Measurements from ENCODE around the gene CGNL1.

GRCh38 chr15:57468486-57468885 is 92.2 kb downstream of the CGNL1 start:
- TF ChIP-seq CTCF (tag by site-specific recombination; IDR thresholded peaks at IDR 0.05) (no peak), ZXDB (tag by site-specific recombination; IDR thresholded peaks at IDR 0.05) (no peak), ZBTB11 (tag by site-specific recombination; conservative IDR thresholded peaks at IDR 0.05; ENCODE audit: low read depth) (no peak), ZNF350 (tag by site-specific recombination; IDR thresholded peaks at IDR 0.05) (no peak), ZNF701 (tag by site-specific recombination; IDR thresholded peaks at IDR 0.05) (no peak), TCF7L2 (IDR thresholded peaks at IDR 0.05; ENCODE audit: borderline replicate concordance, low read depth, low read length) (no peak), BCL11B (tag by site-specific recombination; IDR thresholded peaks at IDR 0.05; ENCODE audit: low read depth) (no peak), ZNF19 (tag by site-specific recombination; IDR thresholded peaks at IDR 0.05; ENCODE audit: low read depth) (no peak), ZNF274 (IDR thresholded peaks at IDR 0.05; ENCODE audit: low read length) (no peak), ZNF274 (tag by site-specific recombination; IDR thresholded peaks at IDR 0.05; ENCODE audit: borderline replicate concordance) (no peak), ZFP3 (tag by site-specific recombination; IDR thresholded peaks at IDR 0.05; ENCODE audit: low read depth) (no peak)
